HK-2 (cell line): Measurements from ENCODE around the gene NELL1.

Experiments
- DNase-seq: peaks from one replicate; pipeline ENCODE4 v3.0.0-alpha.2; 2018; ENCODE audit not compliant: unreplicated experiment

The NELL1 gene

DNA sequence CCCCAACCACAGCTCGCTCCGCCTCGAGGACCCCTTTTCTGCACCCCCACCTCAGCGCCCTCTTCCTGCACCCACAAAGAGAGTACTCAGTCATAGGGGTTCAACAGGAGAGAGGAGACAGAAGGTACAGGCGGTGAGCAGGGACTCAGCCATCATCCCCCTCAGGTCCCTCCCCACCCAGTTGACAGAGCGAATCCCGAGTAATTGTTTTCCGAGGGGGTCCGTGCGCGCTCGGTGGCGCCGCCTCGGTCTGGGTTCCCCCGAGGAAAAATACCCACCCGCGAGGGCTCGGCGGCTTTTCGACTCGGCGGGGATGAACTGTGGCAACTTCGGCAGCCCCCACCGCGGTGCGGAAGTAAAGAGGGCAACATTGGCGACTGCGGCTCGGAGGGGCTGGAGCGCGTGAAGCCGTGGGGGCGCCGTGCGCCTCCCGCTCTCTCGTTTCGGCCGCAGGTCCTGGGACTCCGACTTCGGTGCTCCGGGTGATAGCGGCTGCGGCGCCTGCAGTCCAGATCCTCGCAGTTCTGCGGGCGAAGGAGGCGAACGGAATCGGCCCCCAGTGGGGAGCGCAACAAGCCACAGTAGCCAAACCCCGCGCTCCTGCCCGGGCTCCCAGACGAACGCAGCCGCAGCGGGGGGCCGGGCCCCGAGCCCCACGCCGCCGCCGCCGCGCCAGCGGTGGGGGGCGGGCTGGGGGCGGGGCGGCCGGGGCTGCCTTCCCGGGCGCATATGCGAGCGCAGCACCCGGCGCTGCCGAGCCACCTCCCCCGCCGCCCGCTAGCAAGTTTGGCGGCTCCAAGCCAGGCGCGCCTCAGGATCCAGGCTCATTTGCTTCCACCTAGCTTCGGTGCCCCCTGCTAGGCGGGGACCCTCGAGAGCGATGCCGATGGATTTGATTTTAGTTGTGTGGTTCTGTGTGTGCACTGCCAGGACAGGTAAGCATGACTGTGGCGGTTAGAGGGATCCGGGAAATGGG lies at the start of gene NELL1:
Gene NELL1, plus strand, starts transcription at position 743 of the 976 bp plus-strand sequence.
- no peak for DNase-seq

DNA sequence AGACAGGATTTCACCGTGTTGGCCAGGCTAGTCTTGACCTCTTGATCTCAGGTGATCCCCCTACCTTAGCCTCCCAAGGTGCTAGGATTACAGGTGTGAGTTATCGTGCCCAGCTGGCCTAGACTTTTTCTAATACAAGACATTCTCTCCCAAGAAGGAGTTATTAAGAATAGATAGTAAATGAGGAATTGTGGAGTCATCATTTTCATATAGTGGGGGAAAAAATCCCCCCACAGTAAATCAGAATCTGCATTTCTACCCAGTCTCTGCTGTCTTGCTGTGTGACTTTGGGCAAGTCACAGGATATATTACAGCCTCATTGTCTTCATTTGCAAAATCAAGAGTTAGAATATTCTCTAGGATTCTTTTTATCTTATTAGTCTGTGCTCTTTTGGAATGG lies 48.4 kb upstream of the NELL1 start:
- DNase-seq: no peak

DNA sequence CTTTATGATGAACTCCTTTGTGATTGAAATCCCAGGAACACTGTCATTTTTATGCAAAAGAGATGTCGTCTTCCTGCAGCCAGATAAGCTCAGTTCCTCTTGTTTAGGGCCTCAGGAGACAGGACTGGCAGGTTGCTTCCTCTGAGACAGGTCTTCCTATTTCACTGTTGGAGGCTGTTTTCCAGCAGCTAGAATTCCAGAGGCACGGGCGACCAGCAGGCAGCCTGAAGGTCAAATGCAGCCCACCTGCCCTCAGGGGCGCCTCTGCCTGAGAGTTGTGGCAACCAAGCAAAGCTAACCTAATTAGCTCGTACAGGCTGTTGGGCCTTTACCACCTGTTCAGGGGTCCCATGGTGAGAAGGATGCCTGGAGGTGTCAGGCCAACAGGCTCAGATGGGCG lies 47.7 kb upstream of the NELL1 start:
- DNase-seq: no peak

GRCh38 chr11:20623252-20623651 lies 46.1 kb upstream of the NELL1 start:
- DNase-seq: no peak

- DNase-seq: no peak
Observed at GRCh38 chr11:20626279-20626678, 43.1 kb upstream of the NELL1 start.

DNA sequence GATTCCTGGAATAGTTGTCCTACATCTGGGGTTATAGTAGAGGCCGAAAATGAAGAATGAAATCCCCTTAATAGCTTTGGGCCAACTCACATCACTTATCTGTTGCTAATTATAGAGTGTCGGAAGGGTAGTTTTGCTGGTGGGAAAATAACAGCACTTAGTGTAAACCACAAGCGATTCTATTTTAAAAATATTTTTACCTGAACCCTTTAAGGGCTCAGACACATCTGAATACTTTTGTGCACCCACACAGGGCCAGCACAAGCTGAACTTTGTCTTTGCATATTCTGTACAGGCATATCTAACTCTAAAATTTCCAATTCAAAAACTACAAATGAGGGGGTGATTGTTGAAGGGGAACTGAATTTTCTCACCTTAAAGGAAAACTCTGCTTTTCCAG lies 42.4 kb upstream of the NELL1 start:
- no peak for DNase-seq

DNA sequence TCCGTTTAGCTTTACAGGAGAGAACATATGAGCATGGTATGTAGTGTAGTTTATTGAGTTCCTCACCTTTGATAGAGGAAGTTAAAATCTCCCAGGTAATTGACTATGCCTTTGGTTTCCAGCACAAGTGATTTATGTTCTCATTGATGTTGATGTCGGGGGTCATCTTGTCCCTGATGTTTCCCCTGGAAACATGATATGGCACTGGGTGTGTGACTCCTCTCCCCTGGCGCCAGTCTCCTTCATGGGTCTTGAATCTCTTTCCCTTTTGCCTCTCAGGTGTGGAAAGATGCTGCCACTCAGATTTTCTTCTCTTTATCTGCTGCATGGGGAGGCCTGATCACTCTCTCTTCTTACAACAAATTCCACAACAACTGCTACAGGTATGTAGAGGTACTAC lies 41.7 kb upstream of the NELL1 start:
- no peak for DNase-seq

GRCh38 chr11:20631519-20632168 lies 37.7 kb upstream of the NELL1 start:
- no peak for DNase-seq

GRCh38 chr11:20632169-20632532 lies 37.2 kb upstream of the NELL1 start:
- no peak for DNase-seq

- DNase-seq: no peak
Observed at GRCh38 chr11:20634044-20634443, 35.3 kb upstream of the NELL1 start.

- DNase-seq: no peak
Observed at GRCh38 chr11:20634781-20635180, 34.6 kb upstream of the NELL1 start.

GRCh38 chr11:20638074-20638473 lies 31.3 kb upstream of the NELL1 start:
- no peak for DNase-seq

DNA sequence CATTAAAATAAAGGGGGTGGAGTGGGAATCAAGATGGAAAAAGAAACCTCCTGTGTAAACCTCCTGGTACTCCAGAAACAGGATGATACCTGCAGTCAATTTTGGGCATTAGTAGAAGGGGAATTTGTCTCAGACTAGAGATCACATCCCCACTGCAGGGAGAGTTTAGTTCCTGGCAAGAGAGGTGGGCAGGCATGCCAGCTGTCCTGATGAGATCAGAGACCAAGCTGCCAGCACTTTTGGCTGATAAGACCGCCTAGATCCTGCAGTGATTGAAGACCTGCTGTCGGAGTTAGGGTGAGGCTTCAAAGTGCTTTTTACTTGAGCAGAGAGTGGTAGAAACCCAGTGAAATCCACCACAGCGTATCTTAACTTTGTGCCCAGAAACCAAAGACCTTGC lies 29.7 kb upstream of the NELL1 start:
- DNase-seq: no peak

GRCh38 chr11:20640401-20640800 lies 29.0 kb upstream of the NELL1 start:
- DNase-seq: no peak

GRCh38 chr11:20644360-20644759 lies 25.0 kb upstream of the NELL1 start:
- DNase-seq: no peak

- peak; percentile 31 for DNase-seq
Observed at GRCh38 chr11:20647976-20648565, 21.3 kb upstream of the NELL1 start.

- no peak for DNase-seq
Observed at GRCh38 chr11:20652150-20652806, 17.1 kb upstream of the NELL1 start.

- DNase-seq: no peak
Observed at GRCh38 chr11:20654038-20654437, 15.3 kb upstream of the NELL1 start.

DNA sequence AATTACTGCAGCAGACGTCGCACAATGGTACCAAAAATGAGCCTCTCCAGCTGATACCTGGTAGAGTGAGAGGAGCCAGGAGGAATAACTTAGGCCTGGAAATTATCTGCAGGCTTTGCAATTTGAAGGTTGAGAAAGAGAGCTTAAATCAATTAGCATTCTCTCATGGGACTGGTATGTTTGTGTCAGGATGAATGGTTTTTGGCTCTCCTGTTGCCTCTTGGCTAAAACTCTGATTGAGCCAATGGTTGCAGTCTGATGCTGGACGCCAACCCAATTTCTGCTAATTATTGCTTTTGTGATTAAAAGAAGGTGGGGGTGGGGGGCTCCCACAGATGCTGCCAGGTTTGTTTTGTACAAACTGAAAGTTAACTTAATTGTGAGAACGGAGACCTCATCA lies 12.5 kb upstream of the NELL1 start:
- DNase-seq: no peak

- DNase-seq: no peak
Observed at GRCh38 chr11:20658135-20658534, 11.3 kb upstream of the NELL1 start.

- DNase-seq: no peak
Observed at GRCh38 chr11:20661445-20661844, 7.9 kb upstream of the NELL1 start.

DNA sequence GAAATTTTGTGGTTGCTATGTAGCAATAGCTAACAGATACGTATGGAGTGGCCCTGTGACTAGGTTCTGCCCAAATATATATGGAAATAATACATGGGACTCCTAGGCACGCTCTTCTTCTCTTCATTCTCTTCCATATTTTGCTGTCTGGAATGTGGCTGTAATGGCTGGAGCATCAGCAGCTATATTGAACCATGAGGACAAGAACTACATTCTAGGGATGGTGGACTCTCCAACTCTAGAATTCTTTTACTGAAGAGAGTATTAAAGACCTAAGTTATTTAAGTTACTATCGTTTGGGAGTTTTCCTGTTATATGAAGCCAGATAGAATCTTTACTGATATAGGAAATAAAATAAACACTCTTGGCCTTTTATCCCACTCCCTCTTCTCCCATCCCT lies 7.5 kb upstream of the NELL1 start:
- no peak for DNase-seq
